GM23248 (cell line): ENCODE data around the gene ZNF554. TPM values are rescaled to one million over a fixed set of nuclear protein-coding genes. Genes with fewer than 3 reads are reported as not detected.

ENCODE experiments used
- DNase-seq: peaks from one replicate; pipeline ENCODE4 v3.0.0-alpha.2; 2015
- H2AFZ ChIP-seq: fragments of 200-600 bp; sonication (generic); 2 replicates; pipeline ENCODE4 v1.6.1; 2016; ENCODE audit warnings: antibody characterized with exemption
- H3F3A ChIP-seq: fragments of 200-600 bp; sonication (generic); 2 replicates; pipeline ENCODE4 v1.6.1; 2016; ENCODE audit warnings: mild to moderate bottlenecking, antibody characterized with exemption, mixed run types; ENCODE audit not compliant: insufficient read depth
- H3K27ac ChIP-seq: fragments of 200-600 bp; sonication (generic); 2 replicates; pipeline ENCODE4 v1.5.1; 2016; ENCODE audit warnings: mild to moderate bottlenecking
- H3K27me3 ChIP-seq: fragments of 200-600 bp; sonication (generic); replicated peaks from 2 replicates; pipeline ENCODE4 v1.6.1; 2016; ENCODE audit warnings: mild to moderate bottlenecking; ENCODE audit not compliant: insufficient read depth
- H3K36me3 ChIP-seq: fragments of 200-600 bp; sonication (generic); 2 replicates; pipeline ENCODE4 v1.6.1; 2016; ENCODE audit warnings: low read depth, mild to moderate bottlenecking
- H3K4me1 ChIP-seq: fragments of 200-600 bp; sonication (generic); 2 replicates; pipeline ENCODE4 v1.6.1; 2016; ENCODE audit warnings: mild to moderate bottlenecking; ENCODE audit not compliant: insufficient read depth
- H3K4me2 ChIP-seq: fragments of 200-600 bp; sonication (generic); one replicate; pipeline ENCODE4 v1.6.1; 2016; ENCODE audit warnings: mild to moderate bottlenecking; ENCODE audit not compliant: unreplicated experiment
- H3K4me3 ChIP-seq: fragments of 200-600 bp; sonication (generic); 2 replicates; pipeline ENCODE4 v1.5.1; 2016; ENCODE audit warnings: mild to moderate bottlenecking
- H3K79me2 ChIP-seq: fragments of 200-600 bp; sonication (generic); 2 replicates; pipeline ENCODE4 v1.6.1; 2016; ENCODE audit warnings: mild to moderate bottlenecking; ENCODE audit not compliant: insufficient read depth
- H3K9ac ChIP-seq: fragments of 200-600 bp; sonication (generic); 2 replicates; pipeline ENCODE4 v1.6.1; 2016; ENCODE audit warnings: mild to moderate bottlenecking
- H3K9me2 ChIP-seq: fragments of 200-600 bp; sonication (generic); 2 replicates; pipeline ENCODE4 v1.6.1; 2016; ENCODE audit warnings: mixed run types, mild to moderate bottlenecking, moderate library complexity; ENCODE audit not compliant: insufficient read depth
- H3K9me3 ChIP-seq: fragments of 200-600 bp; sonication (generic); one replicate; pipeline ENCODE4 v1.6.1; 2017; ENCODE audit warnings: low read depth
- H4K20me1 ChIP-seq: fragments of 200-600 bp; sonication (generic); 2 replicates; pipeline ENCODE4 v1.6.0; 2016; ENCODE audit not compliant: insufficient read depth
- EZH2 ChIP-seq: fragments of 200-600 bp; sonication (generic); IDR thresholded peaks from 2 replicates; pipeline ENCODE4 v1.6.1; 2018; ENCODE audit warnings: antibody characterized with exemption, mild to moderate bottlenecking; ENCODE audit not compliant: insufficient read depth, poor library complexity, severe bottlenecking
- EZH2phosphoT487 ChIP-seq: fragments of 200-600 bp; sonication (generic); IDR thresholded peaks from 2 replicates; pipeline ENCODE4 v1.6.1; 2018; ENCODE audit warnings: antibody characterized with exemption, moderate library complexity, mild to moderate bottlenecking, low read depth; ENCODE audit not compliant: insufficient read depth
- WGBS, 2 experiments: methylation state at CpG; one replicate each; pipeline ENCODE4 v1.1.6; 2015 to 2017; ENCODE audit warnings: low lambda C conversion rate in 2 of 2, low coverage in 1 of 2; ENCODE audit errors: missing lambda C conversion rate in 2 of 2; 5-methylcytosine and 5-hydroxymethylcytosine counted together
- in situ Hi-C: fragments of 300-500 bp; cut with MboI; formaldehyde crosslinking; loops from 2 replicates; pipeline ENCODE4 v1.15.0; 2020
- polyA plus RNA-seq: library from polyadenylated mRNA; unstranded; fragments of >200 nt; fragmentation: Nextera tagmentation; extraction: Ambion mirVana; gene quantifications from 2 replicates; pipeline ENCODE4 v1.2.1, GENCODE V29; 2016
- total RNA-seq: library from RNA; depleted of rRNA; stranded (reverse); fragments of >200 nt; shearing (Covaris generic); gene quantifications from 2 replicates; pipeline ENCODE4 v1.2.3, GENCODE V29; 2014

Gene ZNF554
- total and polyA plus RNA-seq, 2 experiments from 2014 or later, result 1.4 to 2.9 TPM

- H3K27ac ChIP-seq, result no peak overlapping the region
- H4K20me1 ChIP-seq, result no peaks in the 10 kb centered on the region
- no peak overlapping the region for H3K4me2 ChIP-seq
- TF ChIP-seq EZH2, result no peak
- no peak for TF ChIP-seq EZH2phosphoT487
- H3K27me3 ChIP-seq, result no peaks in the 10 kb centered on the region
- no peaks in the 10 kb centered on the region for H3K9me2 ChIP-seq
- H3K4me1 ChIP-seq, result no peaks in the 10 kb centered on the region
- no peaks in the 10 kb centered on the region for H3K9me3 ChIP-seq
- H3K4me3 ChIP-seq, result no peak overlapping the region
- no peaks in the 10 kb centered on the region for H3F3A ChIP-seq
- no peaks in the 10 kb centered on the region; the same call in 1 of the 2 replicates for H3K36me3 ChIP-seq
- no peak for DNase-seq
- no peak overlapping the region for H2AFZ ChIP-seq
- WGBS, 2 experiments, result 94 to 95% methylated on average over 19 to 23 of the region's 23 CpGs
- in situ Hi-C loops, result no loop called here
- no peak overlapping the region for H3K9ac ChIP-seq
- no peaks in the 10 kb centered on the region for H3K79me2 ChIP-seq
Observed at GRCh38 chr19:2805991-2806649, 13.5 kb upstream of the ZNF554 start.

DNA sequence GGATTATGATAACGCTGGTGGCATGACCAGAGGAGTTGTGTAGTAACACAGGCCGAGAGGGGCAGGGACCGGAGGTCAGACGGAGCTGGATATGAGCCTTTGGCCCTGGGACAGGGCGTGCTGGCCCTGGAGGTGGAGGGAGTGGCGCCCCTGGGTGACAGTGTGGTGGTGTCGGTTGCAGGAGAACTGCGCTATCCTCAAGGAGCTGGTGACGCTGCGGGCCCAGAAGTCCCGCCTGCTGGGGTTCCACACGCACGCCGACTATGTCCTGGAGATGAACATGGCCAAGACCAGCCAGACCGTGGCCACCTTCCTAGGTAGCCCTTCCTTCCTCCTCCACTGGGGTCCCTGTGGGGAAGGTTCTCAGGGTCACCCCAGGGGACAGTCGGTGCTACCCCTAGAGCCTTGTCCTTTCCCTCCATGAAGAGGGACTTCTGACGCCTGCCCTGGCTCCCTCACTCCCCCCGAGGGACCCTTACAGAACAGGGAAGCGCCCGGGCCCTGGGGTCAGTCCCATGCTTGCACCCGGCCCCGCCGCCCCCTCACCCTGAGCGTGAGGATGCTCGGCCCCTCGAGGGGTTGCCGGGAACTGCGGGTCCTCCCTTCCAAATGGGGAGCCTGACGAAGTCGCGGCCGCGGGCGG, 12.8 kb upstream of the ZNF554 start:
- no peak overlapping the region for H3K27ac ChIP-seq
- no peaks in the 10 kb centered on the region for H3F3A ChIP-seq
- no peak overlapping the region for H3K4me2 ChIP-seq
- no peaks in the 10 kb centered on the region; the same call in 1 of the 2 replicates for H3K36me3 ChIP-seq
- no peaks in the 10 kb centered on the region for H3K9me2 ChIP-seq
- no peak for TF ChIP-seq EZH2
- no peak for TF ChIP-seq EZH2phosphoT487
- H3K4me3 ChIP-seq, result no peak overlapping the region
- H4K20me1 ChIP-seq, result no peaks in the 10 kb centered on the region
- no peaks in the 10 kb centered on the region for H3K4me1 ChIP-seq
- in situ Hi-C loops, result no loop called here
- H3K9ac ChIP-seq, result no peak overlapping the region
- no peaks in the 10 kb centered on the region for H3K79me2 ChIP-seq
- no peaks in the 10 kb centered on the region for H3K9me3 ChIP-seq
- no peak for DNase-seq
- no peak overlapping the region for H2AFZ ChIP-seq
- 94 to 96% methylated on average over 24 to 34 of the region's 34 CpGs for WGBS, 2 experiments
- no peaks in the 10 kb centered on the region for H3K27me3 ChIP-seq

- Histone ChIP-seq H3K9me3 (no peaks in the 10 kb centered on the region), H3F3A (no peaks in the 10 kb centered on the region), H3K4me3 (no peak overlapping the region), H3K9ac (no peak overlapping the region), H4K20me1 (no peaks in the 10 kb centered on the region), H3K27ac (no peak overlapping the region), H3K79me2 (no peaks in the 10 kb centered on the region), H2AFZ (no peak overlapping the region), H3K4me1 (no peaks in the 10 kb centered on the region), H3K36me3 (no peaks in the 10 kb centered on the region; the same call in 1 of the 2 replicates), H3K27me3 (no peaks in the 10 kb centered on the region), H3K9me2 (no peaks in the 10 kb centered on the region), H3K4me2 (no peak overlapping the region)
- DNase-seq, result no peak
- in situ Hi-C loops, result no loop called here
- 96 to 98% methylated on average over 37 to 56 of the region's 56 CpGs for WGBS, 2 experiments
- TF ChIP-seq EZH2phosphoT487, result no peak
Observed at GRCh38 chr19:2807379-2808128, 12.1 kb upstream of the ZNF554 start.

GRCh38 chr19:2808129-2808941, 11.3 kb upstream of the ZNF554 start:
- H2AFZ ChIP-seq, result no peak overlapping the region
- no peaks in the 10 kb centered on the region; the same call in 1 of the 2 replicates for H3K36me3 ChIP-seq
- in situ Hi-C loops, result no loop called here
- H3K9me3 ChIP-seq, result no peaks in the 10 kb centered on the region
- H4K20me1 ChIP-seq, result no peaks in the 10 kb centered on the region
- H3K4me2 ChIP-seq, result no peak overlapping the region
- no peaks in the 10 kb centered on the region for H3K4me1 ChIP-seq
- H3K4me3 ChIP-seq, result no peak overlapping the region
- H3K9ac ChIP-seq, result no peak overlapping the region
- H3K27me3 ChIP-seq, result no peaks in the 10 kb centered on the region
- no peak overlapping the region for H3K27ac ChIP-seq
- no peaks in the 10 kb centered on the region for H3K79me2 ChIP-seq
- no peaks in the 10 kb centered on the region for H3F3A ChIP-seq
- no peak for DNase-seq
- no peaks in the 10 kb centered on the region for H3K9me2 ChIP-seq
- 95 to 97% methylated on average over 32 to 40 of the region's 41 CpGs for WGBS, 2 experiments
- no peak for TF ChIP-seq EZH2
- no peak for TF ChIP-seq EZH2phosphoT487
